AG08396 (cell line): ENCODE measurements around the gene RHBDL1.

Source experiments
- DNase-seq: peaks from one replicate; pipeline ENCODE4 v3.0.0; 2012; ENCODE audit warnings: low spot score, mixed read lengths

Gene RHBDL1

GRCh38 chr16:674214-674881 lies 1.1 kb upstream of the RHBDL1 start:
- no peak for DNase-seq

DNA sequence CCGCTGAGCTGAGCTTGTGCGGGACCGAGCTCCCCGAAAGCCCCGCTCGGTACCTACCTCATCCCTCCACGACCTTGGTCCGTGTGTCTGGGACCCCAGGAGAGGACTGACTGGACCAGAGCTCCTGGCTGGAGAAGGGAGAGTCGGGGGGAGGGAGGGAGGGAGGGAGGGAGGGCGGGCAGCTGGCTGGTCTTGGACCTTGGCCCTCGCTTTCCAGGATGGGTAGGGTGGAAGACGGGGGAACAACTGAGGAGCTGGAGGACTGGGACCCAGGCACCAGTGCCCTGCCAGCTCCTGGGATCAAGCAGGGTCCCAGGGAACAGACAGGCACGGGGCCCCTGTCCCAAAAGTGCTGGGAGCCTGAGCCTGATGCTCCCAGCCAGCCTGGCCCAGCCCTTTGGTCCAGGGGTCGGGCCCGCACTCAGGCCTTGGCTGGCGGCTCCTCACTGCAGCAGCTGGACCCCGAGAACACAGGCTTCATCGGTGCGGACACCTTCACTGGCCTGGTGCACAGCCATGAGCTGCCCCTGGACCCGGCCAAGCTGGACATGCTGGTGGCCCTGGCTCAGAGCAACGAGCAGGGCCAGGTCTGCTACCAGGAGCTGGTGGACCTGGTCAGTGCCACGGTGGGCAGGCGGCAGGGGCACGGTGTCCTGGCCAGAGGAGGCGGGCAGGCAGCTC lies 553 bp downstream of the RHBDL1 start:
- DNase-seq: no peak

DNA sequence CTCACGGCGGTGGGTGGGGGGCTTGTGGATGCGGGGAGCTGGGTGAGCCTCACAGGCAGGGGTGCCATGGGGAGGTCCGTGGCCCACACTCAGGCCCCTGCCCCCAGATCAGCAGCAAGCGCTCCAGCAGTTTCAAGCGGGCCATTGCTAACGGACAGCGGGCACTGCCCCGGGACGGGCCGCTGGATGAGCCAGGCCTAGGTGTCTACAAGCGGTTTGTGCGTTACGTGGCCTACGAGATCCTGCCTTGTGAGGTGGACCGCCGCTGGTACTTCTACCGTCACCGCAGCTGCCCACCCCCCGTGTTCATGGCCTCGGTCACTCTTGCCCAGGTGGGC lies 1.1 kb downstream of the RHBDL1 start:
- no peak for DNase-seq

DNA sequence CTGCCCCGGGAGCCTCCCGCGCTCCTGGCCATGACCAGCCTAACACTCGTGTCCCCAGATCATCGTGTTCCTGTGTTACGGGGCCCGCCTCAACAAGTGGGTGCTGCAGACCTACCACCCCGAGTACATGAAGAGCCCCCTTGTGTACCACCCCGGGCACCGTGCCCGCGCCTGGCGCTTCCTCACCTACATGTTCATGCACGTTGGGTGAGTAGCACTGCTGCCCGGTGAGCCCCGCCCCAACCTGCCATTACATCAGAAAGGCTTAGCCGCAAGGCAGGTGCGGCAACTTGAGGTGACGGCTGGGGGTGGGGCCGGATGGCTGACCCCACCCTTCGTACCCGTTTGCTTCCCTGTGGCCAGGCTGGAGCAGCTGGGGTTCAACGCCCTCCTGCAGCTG lies 1.4 kb downstream of the RHBDL1 start:
- DNase-seq: no peak

DNA sequence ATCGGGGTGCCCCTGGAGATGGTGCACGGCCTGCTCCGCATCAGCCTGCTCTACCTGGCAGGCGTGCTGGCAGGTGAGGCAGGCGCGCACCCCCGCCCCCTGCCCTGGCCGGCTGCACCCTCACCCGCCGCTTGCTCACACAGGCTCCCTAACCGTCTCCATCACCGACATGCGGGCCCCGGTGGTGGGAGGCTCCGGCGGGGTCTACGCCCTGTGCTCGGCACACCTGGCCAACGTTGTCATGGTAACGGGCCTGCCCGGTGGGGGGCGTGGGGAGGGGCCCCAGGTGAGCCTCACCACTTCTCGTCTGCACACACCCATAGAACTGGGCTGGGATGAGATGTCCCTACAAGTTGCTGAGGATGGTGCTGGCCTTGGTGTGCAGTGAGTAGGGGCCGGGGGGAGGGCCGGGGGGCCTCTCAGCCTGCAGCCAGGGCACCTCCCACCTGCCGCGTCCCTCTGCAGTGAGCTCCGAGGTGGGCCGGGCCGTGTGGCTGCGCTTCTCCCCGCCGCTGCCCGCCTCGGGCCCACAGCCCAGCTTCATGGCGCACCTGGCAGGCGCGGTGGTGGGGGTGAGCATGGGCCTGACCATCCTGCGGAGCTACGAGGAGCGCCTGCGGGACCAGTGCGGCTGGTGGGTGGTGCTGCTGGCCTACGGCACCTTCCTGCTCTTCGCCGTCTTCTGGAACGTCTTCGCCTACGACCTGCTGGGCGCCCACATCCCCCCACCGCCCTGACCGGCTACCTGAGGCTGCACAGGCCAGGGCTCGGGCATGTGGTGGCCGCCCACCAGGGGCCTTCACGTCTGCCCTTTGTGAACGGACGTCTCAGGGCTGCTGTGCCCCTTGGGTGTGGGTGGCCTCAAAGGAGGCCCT lies 2.1 kb downstream of the RHBDL1 start:
- no peak for DNase-seq

GRCh38 chr16:678209-678857 lies 2.9 kb downstream of the RHBDL1 start:
- no peak for DNase-seq

GRCh38 chr16:678858-679813 lies 3.7 kb downstream of the RHBDL1 start:
- peak; percentile 60 for DNase-seq

DNA sequence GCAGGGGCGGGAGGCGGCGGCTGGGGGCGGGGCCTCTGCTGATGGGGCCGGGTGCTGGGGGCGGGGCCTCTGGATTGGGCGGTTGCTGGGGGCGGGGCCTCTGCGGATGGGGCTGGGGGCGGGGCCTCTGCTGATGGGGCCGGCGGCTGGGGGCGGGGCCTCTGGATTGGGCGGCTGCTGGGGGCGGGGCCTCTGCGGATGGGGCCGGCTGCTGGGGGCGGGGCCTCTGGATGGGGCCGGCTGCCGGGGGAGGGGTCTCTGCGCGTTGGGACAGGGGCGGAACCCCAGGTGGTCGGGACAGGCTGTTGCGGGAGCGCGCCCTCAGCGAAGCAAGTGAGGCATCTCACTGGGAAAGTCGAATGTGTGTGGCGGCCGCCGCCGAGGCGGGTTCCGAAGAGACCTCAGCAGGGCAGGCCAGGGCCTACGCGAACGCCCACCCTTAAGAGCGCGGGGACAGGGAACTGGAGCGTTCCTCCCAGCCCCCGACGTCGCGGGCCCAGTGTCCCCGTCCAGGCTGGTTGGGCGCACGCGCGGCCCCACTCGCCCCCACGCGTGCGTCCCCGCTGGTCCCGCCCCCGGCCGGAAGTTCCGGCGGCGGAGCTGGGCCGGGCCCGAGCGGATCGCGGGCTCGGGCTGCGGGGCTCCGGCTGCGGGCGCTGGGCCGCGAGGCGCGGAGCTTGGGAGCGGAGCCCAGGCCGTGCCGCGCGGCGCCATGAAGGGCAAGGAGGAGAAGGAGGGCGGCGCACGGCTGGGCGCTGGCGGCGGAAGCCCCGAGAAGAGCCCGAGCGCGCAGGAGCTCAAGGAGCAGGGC lies 4.5 kb downstream of the RHBDL1 start, which contains the start of gene STUB1:
STUB1 (plus strand) TSS at position 597 of the 811 bp plus-strand sequence; CDS start at position 713, 116 bp downstream.
- peak; percentile 94 for DNase-seq

GRCh38 chr16:680625-680945 lies 5.1 kb downstream of the RHBDL1 start:
- DNase-seq: peak; percentile 43

GRCh38 chr16:680967-681745 lies 5.7 kb downstream of the RHBDL1 start:
- peak; percentile 47 for DNase-seq

DNA sequence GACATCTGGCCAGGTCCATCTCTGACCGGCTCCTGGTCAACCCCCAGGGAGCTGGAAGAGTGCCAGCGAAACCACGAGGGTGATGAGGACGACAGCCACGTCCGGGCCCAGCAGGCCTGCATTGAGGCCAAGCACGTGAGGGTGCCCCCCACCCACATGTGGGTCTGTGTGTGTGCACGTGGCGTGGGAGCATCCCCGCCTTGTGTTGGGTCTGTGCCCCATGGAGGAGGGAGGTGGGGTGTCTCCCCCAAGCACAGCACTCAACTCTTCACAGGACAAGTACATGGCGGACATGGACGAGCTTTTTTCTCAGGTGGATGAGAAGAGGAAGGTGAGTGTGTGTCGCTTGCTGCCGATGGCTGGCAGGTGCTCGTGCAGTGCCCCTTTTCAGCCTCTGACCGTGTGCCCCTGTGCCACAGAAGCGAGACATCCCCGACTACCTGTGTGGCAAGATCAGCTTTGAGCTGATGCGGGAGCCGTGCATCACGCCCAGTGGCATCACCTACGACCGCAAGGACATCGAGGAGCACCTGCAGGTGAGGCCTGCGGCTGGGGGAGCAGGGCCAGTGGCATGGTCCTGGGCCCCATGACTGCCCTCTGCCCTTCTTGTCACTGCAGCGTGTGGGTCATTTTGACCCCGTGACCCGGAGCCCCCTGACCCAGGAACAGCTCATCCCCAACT lies 6.4 kb downstream of the RHBDL1 start:
- DNase-seq: no peak

DNA sequence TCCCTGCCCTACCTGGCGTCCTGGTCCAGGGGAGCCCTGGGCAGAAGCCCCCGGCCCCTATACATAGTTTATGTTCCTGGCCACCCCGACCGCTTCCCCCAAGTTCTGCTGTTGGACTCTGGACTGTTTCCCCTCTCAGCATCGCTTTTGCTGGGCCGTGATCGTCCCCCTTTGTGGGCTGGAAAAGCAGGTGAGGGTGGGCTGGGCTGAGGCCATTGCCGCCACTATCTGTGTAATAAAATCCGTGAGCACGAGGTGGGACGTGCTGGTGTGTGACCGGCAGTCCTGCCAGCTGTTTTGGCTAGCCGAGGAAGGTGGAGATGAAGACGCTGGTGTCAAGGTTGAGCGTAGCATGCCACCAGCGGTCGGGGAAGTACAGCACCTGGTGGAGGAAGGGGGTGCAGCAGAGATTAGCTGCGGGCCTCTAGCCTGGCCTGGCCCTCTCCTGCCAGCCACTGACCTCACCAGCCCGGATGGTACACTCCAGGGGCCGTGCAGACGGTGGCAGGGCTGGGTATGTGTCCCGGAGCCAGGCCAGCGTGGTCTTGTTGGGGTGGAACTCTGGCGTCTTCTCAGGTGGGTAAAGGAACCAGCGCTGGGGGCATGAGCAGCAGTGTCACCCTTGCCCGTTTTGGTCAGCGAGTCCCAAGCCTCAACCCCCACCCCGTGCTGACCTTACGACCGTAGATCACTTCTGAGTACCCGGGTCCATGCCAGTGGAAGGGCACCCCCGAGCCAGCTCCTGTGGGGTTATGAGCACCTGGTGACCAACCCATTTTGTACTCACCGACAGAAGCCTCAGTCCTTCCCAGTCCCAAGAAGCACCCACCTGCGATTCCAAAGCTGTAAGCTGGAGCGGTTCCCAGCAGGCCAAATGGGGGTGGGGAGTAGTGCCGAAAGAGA lies 7.3 kb downstream of the RHBDL1 start:
- DNase-seq: no peak

DNA sequence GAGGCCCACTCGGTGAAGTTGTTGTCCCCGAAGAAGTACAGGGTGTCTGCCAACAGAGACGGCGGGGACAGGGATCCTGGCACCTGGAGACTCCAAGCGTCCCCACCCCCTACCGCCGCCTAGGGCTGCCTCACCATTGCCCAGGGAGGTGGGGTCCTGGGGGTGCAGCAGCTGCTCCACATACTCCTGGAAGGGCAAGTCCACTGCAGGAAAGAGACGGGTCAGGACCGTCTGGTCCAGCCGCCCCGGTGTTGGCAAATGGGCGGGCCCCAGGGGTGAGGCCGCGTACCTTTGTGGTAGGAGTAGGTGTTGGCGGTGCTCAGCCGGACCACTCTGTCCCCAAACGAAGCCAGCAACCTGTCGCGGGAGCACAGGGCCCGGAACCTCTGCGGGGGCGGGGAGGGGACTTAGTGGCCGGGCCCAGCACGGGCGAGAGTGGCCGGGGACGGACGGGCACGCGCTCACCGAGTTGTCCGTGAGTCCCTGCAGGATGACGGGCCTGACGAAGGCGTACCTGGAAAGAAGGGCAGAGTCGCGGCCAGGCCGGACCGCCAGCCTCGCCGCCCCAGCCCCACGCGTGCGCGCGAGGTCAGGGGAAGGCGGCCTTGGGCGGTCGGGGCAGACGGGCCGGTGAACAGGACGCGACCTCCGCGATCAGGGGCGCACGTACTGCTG lies 8.1 kb downstream of the RHBDL1 start:
- no peak for DNase-seq

DNA sequence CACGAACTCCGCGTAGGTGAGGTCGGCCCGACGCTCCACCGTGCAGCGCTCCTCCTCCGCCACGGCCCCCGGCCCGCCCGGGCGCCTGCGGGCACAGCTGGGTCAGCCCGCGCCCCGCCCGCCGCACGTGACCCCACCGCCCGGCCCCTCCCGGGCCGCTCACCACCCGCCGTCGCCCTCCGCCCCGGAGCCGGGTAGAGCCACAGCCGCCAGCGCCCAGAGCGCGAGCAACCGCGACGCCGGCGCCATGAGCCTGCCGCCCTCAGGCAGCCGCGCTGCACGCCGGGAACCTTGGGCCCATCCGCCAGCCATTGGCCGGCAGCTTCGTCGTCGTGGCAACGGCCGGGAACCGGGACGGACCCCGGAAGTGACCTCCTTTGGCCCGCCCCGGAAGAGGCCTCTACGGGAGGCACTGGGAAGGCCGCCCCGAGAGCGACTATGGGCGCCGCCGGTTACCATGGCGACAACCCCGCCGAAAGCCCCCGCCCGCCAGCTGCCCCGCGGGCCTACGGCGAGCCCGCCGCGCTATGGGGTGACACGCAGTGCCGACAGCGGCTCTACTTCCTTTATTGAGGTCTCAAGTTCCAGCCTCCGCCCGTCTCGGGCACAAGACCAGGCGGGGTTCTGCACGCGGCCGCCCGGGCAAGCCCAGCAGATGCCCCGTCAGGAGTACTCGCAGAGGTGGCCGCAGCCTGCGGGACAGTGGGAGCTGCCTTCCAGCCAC lies 8.8 kb downstream of the RHBDL1 start, which contains the start of gene JMJD8:
JMJD8 (minus strand) TSS at position 264 of the 724 bp plus-strand sequence; CDS start at position 249, 15 bp downstream.
- peak; percentile 95 for DNase-seq

- no peak for DNase-seq
Observed at GRCh38 chr16:684961-685696, 9.7 kb downstream of the RHBDL1 start.

GRCh38 chr16:685967-686366 lies 10.5 kb downstream of the RHBDL1 start:
- peak; percentile 69 for DNase-seq
